Endothelial cell (in vitro differentiated cells): Measurements from ENCODE around the gene GNAI2. TPM values are rescaled to one million over a fixed set of nuclear protein-coding genes. Genes with fewer than 3 reads are reported as not detected.
A peak's percentile ranks its signal among the peaks of the same experiment; 100 is the strongest.

Experiments
- DNase-seq: peaks from one replicate; pipeline ENCODE4 v3.0.0; 2021; ENCODE audit warnings: low spot score
- H3K27ac Mint-ChIP-seq: one replicate; pipeline ENCODE4 v1.8.0; 2021; ENCODE audit warnings: mixed read lengths, inconsistent platforms; ENCODE audit not compliant: unreplicated experiment
- H3K27me3 Mint-ChIP-seq: one replicate; pipeline ENCODE4 v1.8.0; 2021; ENCODE audit warnings: mild to moderate bottlenecking, moderate library complexity, mixed read lengths, inconsistent platforms; ENCODE audit not compliant: unreplicated experiment
- H3K36me3 Mint-ChIP-seq: one replicate; pipeline ENCODE4 v1.8.0; 2021; ENCODE audit warnings: mild to moderate bottlenecking, low read depth, mixed read lengths, inconsistent platforms; ENCODE audit not compliant: unreplicated experiment
- H3K4me1 Mint-ChIP-seq: one replicate; pipeline ENCODE4 v1.8.0; 2021; ENCODE audit warnings: mild to moderate bottlenecking, mixed read lengths, inconsistent platforms; ENCODE audit not compliant: unreplicated experiment
- H3K4me3 Mint-ChIP-seq: one replicate; pipeline ENCODE4 v1.8.0; 2021; ENCODE audit warnings: mild to moderate bottlenecking, mixed read lengths, inconsistent platforms; ENCODE audit not compliant: unreplicated experiment
- H3K9me3 Mint-ChIP-seq: one replicate; pipeline ENCODE4 v1.8.0; 2021; ENCODE audit warnings: mixed read lengths, inconsistent platforms; ENCODE audit not compliant: unreplicated experiment
- total RNA-seq: library from RNA; stranded (reverse); fragmentation: NEBNext Ultra II Directional; extraction: Animal tissue kit (Norgen Biotek cat#: 25700); gene quantifications from one replicate; pipeline ENCODE4 v1.2.1, GENCODE V29; 2021; ENCODE audit not compliant: unreplicated experiment
- TF ChIP-seq, protein P1 (sequence below): fragments of 200-600 bp; sonication (generic); IDR thresholded peaks from one replicate; pipeline ENCODE4 v1.5.0; 2021; ENCODE audit warnings: antibody characterized with exemption; ENCODE audit not compliant: unreplicated experiment

GNAI2 gene
- total RNA-seq, 1 donor from 2014 or later = 771 TPM

DNA sequence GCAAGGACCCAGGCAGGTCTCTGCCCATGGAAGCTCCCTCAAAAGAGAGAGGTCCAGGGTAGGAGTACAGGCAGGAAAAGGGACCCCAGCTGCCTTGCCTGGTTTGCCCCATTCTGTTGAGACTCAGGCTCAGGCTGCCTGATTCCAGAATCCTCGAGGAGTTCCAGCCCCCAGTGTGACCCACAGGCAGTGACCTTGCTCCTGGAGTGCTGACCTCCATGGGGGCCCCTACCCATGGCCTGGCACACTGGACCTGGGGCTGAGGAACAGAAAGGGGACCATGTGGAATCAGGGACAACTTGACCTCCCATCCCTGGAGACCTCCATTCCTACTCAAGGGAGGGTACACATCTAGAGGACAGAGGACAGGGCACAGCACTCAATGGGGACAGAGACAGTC, 29.6 kb downstream of the GNAI2 start:
- TF ChIP-seq, protein P1, sequence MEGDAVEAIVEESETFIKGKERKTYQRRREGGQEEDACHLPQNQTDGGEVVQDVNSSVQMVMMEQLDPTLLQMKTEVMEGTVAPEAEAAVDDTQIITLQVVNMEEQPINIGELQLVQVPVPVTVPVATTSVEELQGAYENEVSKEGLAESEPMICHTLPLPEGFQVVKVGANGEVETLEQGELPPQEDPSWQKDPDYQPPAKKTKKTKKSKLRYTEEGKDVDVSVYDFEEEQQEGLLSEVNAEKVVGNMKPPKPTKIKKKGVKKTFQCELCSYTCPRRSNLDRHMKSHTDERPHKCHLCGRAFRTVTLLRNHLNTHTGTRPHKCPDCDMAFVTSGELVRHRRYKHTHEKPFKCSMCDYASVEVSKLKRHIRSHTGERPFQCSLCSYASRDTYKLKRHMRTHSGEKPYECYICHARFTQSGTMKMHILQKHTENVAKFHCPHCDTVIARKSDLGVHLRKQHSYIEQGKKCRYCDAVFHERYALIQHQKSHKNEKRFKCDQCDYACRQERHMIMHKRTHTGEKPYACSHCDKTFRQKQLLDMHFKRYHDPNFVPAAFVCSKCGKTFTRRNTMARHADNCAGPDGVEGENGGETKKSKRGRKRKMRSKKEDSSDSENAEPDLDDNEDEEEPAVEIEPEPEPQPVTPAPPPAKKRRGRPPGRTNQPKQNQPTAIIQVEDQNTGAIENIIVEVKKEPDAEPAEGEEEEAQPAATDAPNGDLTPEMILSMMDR = no peak
- peak overlapping the region; percentile 64 for H3K27ac Mint-ChIP-seq
- H3K9me3 Mint-ChIP-seq = no peaks in the 10 kb centered on the region
- peaks cover 2% of the 10 kb centered on the region for H3K4me1 Mint-ChIP-seq
- H3K27me3 Mint-ChIP-seq = peaks cover 39% of the 10 kb centered on the region
- no peak for DNase-seq
- H3K4me3 Mint-ChIP-seq = no peak overlapping the region
- H3K36me3 Mint-ChIP-seq = peaks cover 9% of the 10 kb centered on the region

DNA sequence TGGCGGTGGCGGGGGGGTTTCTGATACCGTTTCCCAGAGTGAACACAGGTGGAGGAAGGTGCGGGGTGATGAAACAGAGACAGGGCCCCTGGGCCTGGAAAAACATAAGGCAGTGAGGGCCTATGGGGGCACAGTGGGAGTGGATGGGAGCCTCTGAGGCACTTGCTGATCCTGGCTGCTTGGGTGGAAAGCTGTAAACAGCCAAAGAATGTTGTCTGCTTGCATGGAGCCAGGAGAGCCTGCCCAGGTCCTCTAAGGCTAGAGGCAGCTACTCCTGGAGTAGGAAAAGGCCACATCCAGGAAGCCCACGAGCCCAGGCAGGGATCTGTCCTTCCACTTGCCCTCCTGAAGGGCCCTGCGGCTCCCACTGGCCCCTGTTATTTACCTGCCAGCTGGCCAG, 30.0 kb downstream of the GNAI2 start:
- peak overlapping the region; percentile 64 for H3K27ac Mint-ChIP-seq
- H3K9me3 Mint-ChIP-seq = no peaks in the 10 kb centered on the region
- H3K27me3 Mint-ChIP-seq = peaks cover 39% of the 10 kb centered on the region
- no peak overlapping the region for H3K4me3 Mint-ChIP-seq
- peaks cover 2% of the 10 kb centered on the region for H3K4me1 Mint-ChIP-seq
- DNase-seq = no peak
- TF ChIP-seq, protein P1 = no peak
- H3K36me3 Mint-ChIP-seq = peaks cover 9% of the 10 kb centered on the region

GRCh38 chr3:50266836-50267235, 30.8 kb downstream of the GNAI2 start:
- no peaks in the 10 kb centered on the region for H3K9me3 Mint-ChIP-seq

GRCh38 chr3:50267280-50267913, 31.4 kb downstream of the GNAI2 start:
- H3K9me3 Mint-ChIP-seq = no peaks in the 10 kb centered on the region
- DNase-seq = no peak
- peaks cover 9% of the 10 kb centered on the region for H3K36me3 Mint-ChIP-seq
- H3K4me1 Mint-ChIP-seq = peaks cover 7% of the 10 kb centered on the region
- TF ChIP-seq, protein P1 = no peak
- H3K27ac Mint-ChIP-seq = no peak overlapping the region
- H3K4me3 Mint-ChIP-seq = no peak overlapping the region
- peaks cover 38% of the 10 kb centered on the region for H3K27me3 Mint-ChIP-seq

More at GRCh38 chr3:50266836-50267235, 30.8 kb downstream of the GNAI2 start:
- TF ChIP-seq, protein P1 = no peak
- H3K4me1 Mint-ChIP-seq = peaks cover 7% of the 10 kb centered on the region
- H3K36me3 Mint-ChIP-seq = peaks cover 9% of the 10 kb centered on the region
- peaks cover 40% of the 10 kb centered on the region for H3K27me3 Mint-ChIP-seq
- H3K27ac Mint-ChIP-seq = no peak overlapping the region
- DNase-seq = no peak
- H3K4me3 Mint-ChIP-seq = no peak overlapping the region

DNA sequence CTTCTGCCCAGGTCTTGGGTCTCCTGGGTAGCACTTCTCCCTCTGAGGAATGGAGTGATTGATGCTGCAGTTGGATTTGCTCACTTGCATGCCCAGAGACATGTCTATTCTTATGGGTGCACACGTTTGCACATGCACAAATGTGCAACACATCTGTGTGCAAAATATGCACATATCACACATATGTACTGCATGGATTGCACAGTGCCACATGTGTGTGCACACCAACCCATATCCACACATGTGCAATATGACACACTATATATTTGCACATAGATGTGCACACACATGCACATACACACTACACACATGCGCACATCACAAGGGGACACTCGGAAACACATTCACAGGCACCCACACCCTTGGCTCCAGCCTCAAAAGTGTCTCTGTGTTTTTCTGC, 32.3 kb downstream of the GNAI2 start:
- H3K4me3 Mint-ChIP-seq = no peak overlapping the region
- TF ChIP-seq, protein P1 = no peak
- H3K4me1 Mint-ChIP-seq = peaks cover 7% of the 10 kb centered on the region
- peaks cover 9% of the 10 kb centered on the region for H3K36me3 Mint-ChIP-seq
- DNase-seq = no peak
- H3K27me3 Mint-ChIP-seq = peaks cover 36% of the 10 kb centered on the region
- no peaks in the 10 kb centered on the region for H3K9me3 Mint-ChIP-seq
- H3K27ac Mint-ChIP-seq = no peak overlapping the region
